Measurements from ENCODE around the gene NMRAL1.

DNA sequence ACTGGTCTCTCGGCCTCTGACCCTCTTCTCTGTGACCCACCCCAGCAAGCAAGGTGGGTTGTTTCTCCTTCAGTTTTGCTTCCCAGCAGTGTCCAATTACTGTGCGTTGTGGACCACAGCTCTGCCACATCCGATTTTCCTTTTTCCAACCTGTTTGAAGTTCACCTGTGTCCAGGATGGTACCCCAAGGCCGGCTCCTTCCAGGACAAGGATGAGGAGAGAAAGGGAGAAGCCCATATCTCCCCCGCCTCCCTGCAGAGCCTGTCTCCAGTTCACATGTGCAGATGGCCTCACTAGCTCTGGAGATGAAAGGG is 13.5 kb downstream of the NMRAL1 start:
- TF ChIP-seq POLR2A (IDR thresholded peaks at IDR 0.05) = no peak
- TF ChIP-seq, protein P1, sequence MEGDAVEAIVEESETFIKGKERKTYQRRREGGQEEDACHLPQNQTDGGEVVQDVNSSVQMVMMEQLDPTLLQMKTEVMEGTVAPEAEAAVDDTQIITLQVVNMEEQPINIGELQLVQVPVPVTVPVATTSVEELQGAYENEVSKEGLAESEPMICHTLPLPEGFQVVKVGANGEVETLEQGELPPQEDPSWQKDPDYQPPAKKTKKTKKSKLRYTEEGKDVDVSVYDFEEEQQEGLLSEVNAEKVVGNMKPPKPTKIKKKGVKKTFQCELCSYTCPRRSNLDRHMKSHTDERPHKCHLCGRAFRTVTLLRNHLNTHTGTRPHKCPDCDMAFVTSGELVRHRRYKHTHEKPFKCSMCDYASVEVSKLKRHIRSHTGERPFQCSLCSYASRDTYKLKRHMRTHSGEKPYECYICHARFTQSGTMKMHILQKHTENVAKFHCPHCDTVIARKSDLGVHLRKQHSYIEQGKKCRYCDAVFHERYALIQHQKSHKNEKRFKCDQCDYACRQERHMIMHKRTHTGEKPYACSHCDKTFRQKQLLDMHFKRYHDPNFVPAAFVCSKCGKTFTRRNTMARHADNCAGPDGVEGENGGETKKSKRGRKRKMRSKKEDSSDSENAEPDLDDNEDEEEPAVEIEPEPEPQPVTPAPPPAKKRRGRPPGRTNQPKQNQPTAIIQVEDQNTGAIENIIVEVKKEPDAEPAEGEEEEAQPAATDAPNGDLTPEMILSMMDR (IDR thresholded peaks at IDR 0.05 in 4 of 5, conservative IDR thresholded peaks at IDR 0.05 in 1 of 5) = no peak
